ENCODE data around the gene ZNF106.

DNA sequence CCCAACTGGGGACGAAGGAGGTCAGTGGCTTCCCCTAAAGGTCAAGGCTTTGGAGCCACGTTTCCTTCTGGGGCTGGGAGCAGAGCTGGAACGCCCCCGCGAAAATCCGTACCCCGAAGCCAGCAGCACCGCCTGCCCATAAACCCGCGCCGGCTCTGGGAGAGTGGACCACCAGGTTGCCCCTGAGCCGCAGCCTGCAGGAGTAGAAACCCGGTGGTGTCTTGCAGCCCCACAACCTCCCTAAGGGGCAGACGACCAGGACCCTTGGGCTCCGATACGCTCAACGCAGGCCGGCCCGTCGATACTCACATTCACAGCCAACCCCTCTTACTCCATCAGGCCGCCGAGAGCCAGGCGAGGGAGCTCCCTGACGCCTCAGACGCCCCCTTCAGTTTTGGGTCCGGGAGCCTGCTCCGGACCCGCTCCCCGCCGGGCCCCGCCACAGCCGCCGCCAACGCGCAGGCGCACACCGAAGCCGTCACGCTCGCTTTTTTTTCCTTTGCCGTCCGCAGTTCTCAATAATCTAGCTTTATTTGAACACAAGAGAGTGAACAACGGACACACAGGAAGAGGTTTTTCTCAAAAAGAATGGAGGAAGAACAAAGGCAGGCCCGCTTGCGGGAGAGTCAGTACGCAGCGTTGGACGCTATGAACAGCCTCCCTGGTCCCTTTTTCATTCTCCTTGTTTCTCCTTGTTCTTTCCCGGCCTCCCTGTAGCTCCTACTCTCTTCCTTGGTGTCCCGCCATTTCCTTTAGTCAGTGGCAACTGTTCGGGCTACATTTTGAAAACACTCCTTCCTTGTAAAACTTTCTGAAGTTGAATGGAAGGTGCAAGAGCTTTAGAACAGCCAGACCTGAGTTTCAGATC lies at the start of gene ZNF106:
- no peak for TF ChIP-seq CTCF (IDR thresholded peaks at IDR 0.05)
- TF ChIP-seq MYBL2 (CRISPR knock-in tag; IDR thresholded peaks at IDR 0.05): no peak; the same call in 1 of the 2 replicates
- TF ChIP-seq, protein P1, sequence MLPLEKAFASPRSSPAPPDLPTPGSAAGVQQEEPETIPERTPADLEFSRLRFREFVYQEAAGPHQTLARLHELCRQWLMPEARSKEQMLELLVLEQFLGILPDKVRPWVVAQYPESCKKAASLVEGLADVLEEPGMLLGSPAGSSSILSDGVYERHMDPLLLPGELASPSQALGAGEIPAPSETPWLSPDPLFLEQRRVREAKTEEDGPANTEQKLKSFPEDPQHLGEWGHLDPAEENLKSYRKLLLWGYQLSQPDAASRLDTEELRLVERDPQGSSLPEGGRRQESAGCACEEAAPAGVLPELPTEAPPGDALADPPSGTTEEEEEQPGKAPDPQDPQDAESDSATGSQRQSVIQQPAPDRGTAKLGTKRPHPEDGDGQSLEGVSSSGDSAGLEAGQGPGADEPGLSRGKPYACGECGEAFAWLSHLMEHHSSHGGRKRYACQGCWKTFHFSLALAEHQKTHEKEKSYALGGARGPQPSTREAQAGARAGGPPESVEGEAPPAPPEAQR (CRISPR knock-in tag; IDR thresholded peaks at IDR 0.05): no peak
- TF ChIP-seq ZNF138 (CRISPR knock-in tag; conservative IDR thresholded peaks at IDR 0.05): no peak
- no peak for TF ChIP-seq TCF7 (CRISPR knock-in tag; IDR thresholded peaks at IDR 0.05; ENCODE audit: low read depth)
